OCI-LY7 (cell line): ENCODE measurements around the gene TUBB3.

Experiments
- CTCF ChIP-seq: fragments of 200-600 bp; sonication (generic); conservative IDR thresholded peaks from 2 replicates; pipeline ENCODE4 v1.5.1; 2014; ENCODE audit warnings: mild to moderate bottlenecking, antibody characterized with exemption, low read length, moderate library complexity, mixed read lengths
- EZH2phosphoT487 ChIP-seq: fragments of 200-600 bp; sonication (generic); IDR thresholded peaks from 2 replicates; pipeline ENCODE4 v1.6.1; 2018; ENCODE audit warnings: low read depth, borderline replicate concordance, mild to moderate bottlenecking, mixed run types, antibody characterized with exemption, low read length, moderate library complexity, mixed read lengths

GRCh38 chr16:89873972-89874689 is 49.0 kb upstream of the TUBB3 start:
- TF ChIP-seq CTCF (no peak), EZH2phosphoT487 (no peak)
